ENCODE measurements around the gene TMEM219.
A peak's percentile ranks its signal among the peaks of the same experiment; 100 is the strongest.
"Not testable (repeated sequence)": the region's sequence is repeated elsewhere in the genome, so short reads cannot be mapped to it uniquely, and the experiment has no call there.

Gene TMEM219

GRCh38 chr16:29961479-29962343 lies at the start of gene TMEM219:
Gene TMEM219 (plus strand): TSS chr16:29962079. CDS start chr16:29963144, 1,065 bp downstream.
- peak; percentile 94 for DNase-seq

GRCh38 chr16:29912087-29912486 lies 49.8 kb upstream of the TMEM219 start:
- no peak for DNase-seq

GRCh38 chr16:29913514-29913913 lies 48.4 kb upstream of the TMEM219 start:
- no peak for DNase-seq

GRCh38 chr16:29915590-29916247 lies 46.2 kb upstream of the TMEM219 start:
- no peak for DNase-seq

GRCh38 chr16:29916979-29917378 lies 44.9 kb upstream of the TMEM219 start:
- DNase-seq = no peak

- no peak for DNase-seq
Measured at GRCh38 chr16:29920288-29921033, 41.4 kb upstream of the TMEM219 start.

- no peak for DNase-seq
Measured at GRCh38 chr16:29921034-29921385, 40.9 kb upstream of the TMEM219 start.

- DNase-seq = no peak
Measured at GRCh38 chr16:29922326-29922725, 39.6 kb upstream of the TMEM219 start.

GRCh38 chr16:29922986-29923501 lies 38.8 kb upstream of the TMEM219 start:
- no peak for DNase-seq

- no peak for DNase-seq
Measured at GRCh38 chr16:29925105-29925756, 36.6 kb upstream of the TMEM219 start.

GRCh38 chr16:29925781-29926710 lies 35.8 kb upstream of the TMEM219 start, which contains the start of gene KCTD13:
Gene KCTD13 (minus strand): TSS chr16:29926226. CDS start chr16:29926033, 193 bp downstream.
- DNase-seq = peak; percentile 88

GRCh38 chr16:29926711-29927052 lies 35.2 kb upstream of the TMEM219 start:
- no peak for DNase-seq

- no peak for DNase-seq
Measured at GRCh38 chr16:29927070-29927905, 34.6 kb upstream of the TMEM219 start.

GRCh38 chr16:29931750-29932149 lies 30.1 kb upstream of the TMEM219 start:
- DNase-seq = not testable (repeated sequence)

- DNase-seq = no peak
Measured at GRCh38 chr16:29940656-29941055, 21.2 kb upstream of the TMEM219 start.

- DNase-seq = no peak
Measured at GRCh38 chr16:29943846-29944799, 17.8 kb upstream of the TMEM219 start.

- DNase-seq = no peak
Measured at GRCh38 chr16:29947897-29948296, 14.0 kb upstream of the TMEM219 start.

- DNase-seq = no peak
Measured at GRCh38 chr16:29950806-29951461, 10.9 kb upstream of the TMEM219 start.

Data from stimulated activated CD4-positive, alpha-beta T cell treated with anti-CD3 and anti-CD28 coated beads, Interleukin-15, amount 100 ng/mL, for 24 hours (primary cell).